HL-60 (cell line): ENCODE measurements around the gene OSGEPL1.

Experiments
- DNase-seq, 2 experiments: peaks; one replicate each; pipeline ENCODE4 v3.0.0-alpha.2; 2010 to 2020; ENCODE audit warnings: low read depth in 1 of 2, low spot score in 1 of 2
- H3K27ac ChIP-seq: fragments of 250-450 bp; sonication (Bioruptor Pico); replicated peaks from 2 replicates; pipeline ENCODE4 v1.5.1; 2020; ENCODE audit warnings: mild to moderate bottlenecking, moderate library complexity
- H3K27me3 ChIP-seq: fragments of 250-450 bp; sonication (Bioruptor Pico); 2 replicates; pipeline ENCODE4 v1.5.1; 2021; ENCODE audit warnings: mild to moderate bottlenecking, moderate library complexity; ENCODE audit not compliant: insufficient read depth, poor library complexity, severe bottlenecking
- H3K4me3 ChIP-seq: replicated peaks from 2 replicates; pipeline ENCODE4 v1.5.1; 2011; ENCODE audit warnings: mild to moderate bottlenecking, control low read depth, low read length; ENCODE audit not compliant: insufficient read depth
- GABPA ChIP-seq: IDR thresholded peaks from 2 replicates; pipeline ENCODE4 v1.6.1; 2012; ENCODE audit warnings: low read depth
- POLR2AphosphoS5 ChIP-seq: IDR thresholded peaks from 2 replicates; pipeline ENCODE4 v1.6.1; 2012; ENCODE audit warnings: low read depth
- SPI1 ChIP-seq: IDR thresholded peaks from 2 replicates; pipeline ENCODE4 v1.6.1; 2012; ENCODE audit warnings: low read depth, mild to moderate bottlenecking, borderline replicate concordance
- TF ChIP-seq, protein P1 (sequence below): IDR thresholded peaks from one replicate; pipeline ENCODE4 v1.5.1; 2011; ENCODE audit warnings: low read length, control low read depth, inconsistent platforms; ENCODE audit not compliant: insufficient read depth
- TF ChIP-seq, protein P2 (sequence below): IDR thresholded peaks from 2 replicates; pipeline ENCODE4 v1.6.1; 2012; ENCODE audit warnings: low read depth; ENCODE audit not compliant: insufficient replicate concordance

The OSGEPL1 gene

GRCh38 chr2:189751080-189751658 is 11.4 kb downstream of the OSGEPL1 start:
- no peaks in the 10 kb centered on the region for H3K27me3 ChIP-seq
- TF ChIP-seq, protein P1, sequence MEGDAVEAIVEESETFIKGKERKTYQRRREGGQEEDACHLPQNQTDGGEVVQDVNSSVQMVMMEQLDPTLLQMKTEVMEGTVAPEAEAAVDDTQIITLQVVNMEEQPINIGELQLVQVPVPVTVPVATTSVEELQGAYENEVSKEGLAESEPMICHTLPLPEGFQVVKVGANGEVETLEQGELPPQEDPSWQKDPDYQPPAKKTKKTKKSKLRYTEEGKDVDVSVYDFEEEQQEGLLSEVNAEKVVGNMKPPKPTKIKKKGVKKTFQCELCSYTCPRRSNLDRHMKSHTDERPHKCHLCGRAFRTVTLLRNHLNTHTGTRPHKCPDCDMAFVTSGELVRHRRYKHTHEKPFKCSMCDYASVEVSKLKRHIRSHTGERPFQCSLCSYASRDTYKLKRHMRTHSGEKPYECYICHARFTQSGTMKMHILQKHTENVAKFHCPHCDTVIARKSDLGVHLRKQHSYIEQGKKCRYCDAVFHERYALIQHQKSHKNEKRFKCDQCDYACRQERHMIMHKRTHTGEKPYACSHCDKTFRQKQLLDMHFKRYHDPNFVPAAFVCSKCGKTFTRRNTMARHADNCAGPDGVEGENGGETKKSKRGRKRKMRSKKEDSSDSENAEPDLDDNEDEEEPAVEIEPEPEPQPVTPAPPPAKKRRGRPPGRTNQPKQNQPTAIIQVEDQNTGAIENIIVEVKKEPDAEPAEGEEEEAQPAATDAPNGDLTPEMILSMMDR: peak; percentile 61
- TF ChIP-seq, protein P2, sequence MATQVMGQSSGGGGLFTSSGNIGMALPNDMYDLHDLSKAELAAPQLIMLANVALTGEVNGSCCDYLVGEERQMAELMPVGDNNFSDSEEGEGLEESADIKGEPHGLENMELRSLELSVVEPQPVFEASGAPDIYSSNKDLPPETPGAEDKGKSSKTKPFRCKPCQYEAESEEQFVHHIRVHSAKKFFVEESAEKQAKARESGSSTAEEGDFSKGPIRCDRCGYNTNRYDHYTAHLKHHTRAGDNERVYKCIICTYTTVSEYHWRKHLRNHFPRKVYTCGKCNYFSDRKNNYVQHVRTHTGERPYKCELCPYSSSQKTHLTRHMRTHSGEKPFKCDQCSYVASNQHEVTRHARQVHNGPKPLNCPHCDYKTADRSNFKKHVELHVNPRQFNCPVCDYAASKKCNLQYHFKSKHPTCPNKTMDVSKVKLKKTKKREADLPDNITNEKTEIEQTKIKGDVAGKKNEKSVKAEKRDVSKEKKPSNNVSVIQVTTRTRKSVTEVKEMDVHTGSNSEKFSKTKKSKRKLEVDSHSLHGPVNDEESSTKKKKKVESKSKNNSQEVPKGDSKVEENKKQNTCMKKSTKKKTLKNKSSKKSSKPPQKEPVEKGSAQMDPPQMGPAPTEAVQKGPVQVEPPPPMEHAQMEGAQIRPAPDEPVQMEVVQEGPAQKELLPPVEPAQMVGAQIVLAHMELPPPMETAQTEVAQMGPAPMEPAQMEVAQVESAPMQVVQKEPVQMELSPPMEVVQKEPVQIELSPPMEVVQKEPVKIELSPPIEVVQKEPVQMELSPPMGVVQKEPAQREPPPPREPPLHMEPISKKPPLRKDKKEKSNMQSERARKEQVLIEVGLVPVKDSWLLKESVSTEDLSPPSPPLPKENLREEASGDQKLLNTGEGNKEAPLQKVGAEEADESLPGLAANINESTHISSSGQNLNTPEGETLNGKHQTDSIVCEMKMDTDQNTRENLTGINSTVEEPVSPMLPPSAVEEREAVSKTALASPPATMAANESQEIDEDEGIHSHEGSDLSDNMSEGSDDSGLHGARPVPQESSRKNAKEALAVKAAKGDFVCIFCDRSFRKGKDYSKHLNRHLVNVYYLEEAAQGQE: no peak
- H3K27ac ChIP-seq: no peak overlapping the region
- H3K4me3 ChIP-seq: no peak overlapping the region
- DNase-seq: peak in 1 of 2 experiments; percentile 48

- H3K27ac ChIP-seq: no peak overlapping the region
- no peak for DNase-seq
- H3K27me3 ChIP-seq: no peaks in the 10 kb centered on the region
- no peak overlapping the region for H3K4me3 ChIP-seq
- no peak for TF ChIP-seq POLR2AphosphoS5
- no peak for TF ChIP-seq SPI1
- TF ChIP-seq, protein P2: no peak
- TF ChIP-seq GABPA: no peak
These were observed 33.2 kb downstream of the OSGEPL1 start for GRCh38 chr2:189729430-189729829.

- Histone ChIP-seq H3K27ac (no peak overlapping the region), H3K27me3 (no peaks in the 10 kb centered on the region), H3K4me3 (no peak overlapping the region)
- TF ChIP-seq, protein P2: no peak
- TF ChIP-seq, protein P1: no peak
- TF ChIP-seq SPI1: no peak
- no peak for TF ChIP-seq GABPA
- TF ChIP-seq POLR2AphosphoS5: no peak
- no peak for DNase-seq
These were observed 35.7 kb downstream of the OSGEPL1 start for GRCh38 chr2:189726849-189727248.
